ENCODE measurements around the gene ALCAM.

The ALCAM gene

DNA sequence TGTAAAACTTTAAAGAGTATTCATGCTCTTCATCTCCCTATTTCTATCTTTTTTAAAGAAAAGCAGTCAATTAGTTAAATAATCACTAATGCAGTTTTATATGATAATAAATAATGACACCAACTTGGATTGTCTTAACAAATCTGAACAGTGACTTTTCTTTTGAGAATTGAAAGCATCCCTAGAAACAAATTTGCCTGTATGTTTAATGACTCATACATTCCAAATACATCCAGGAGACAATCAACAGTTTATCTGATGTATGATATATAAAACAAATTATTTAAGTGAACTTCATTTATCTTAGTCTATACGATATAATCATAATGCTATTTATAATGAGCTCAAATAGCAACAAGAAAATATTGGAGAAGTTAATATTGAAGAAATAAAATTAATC, 78.0 kb downstream of the ALCAM start:
- FAIRE-seq (no peak), DNase-seq (ENCODE audit: insufficient read length) (no peak)
- TF ChIP-seq TAF1 (IDR thresholded peaks at IDR 0.05; ENCODE audit: borderline replicate concordance, low read depth, low read length): no peak
- no peak for TF ChIP-seq POLR2AphosphoS5 (IDR thresholded peaks at IDR 0.05; ENCODE audit: low read depth, low read length)
- TF ChIP-seq POLR2A (IDR thresholded peaks at IDR 0.05; ENCODE audit: low read depth, low read length): no peak

DNA sequence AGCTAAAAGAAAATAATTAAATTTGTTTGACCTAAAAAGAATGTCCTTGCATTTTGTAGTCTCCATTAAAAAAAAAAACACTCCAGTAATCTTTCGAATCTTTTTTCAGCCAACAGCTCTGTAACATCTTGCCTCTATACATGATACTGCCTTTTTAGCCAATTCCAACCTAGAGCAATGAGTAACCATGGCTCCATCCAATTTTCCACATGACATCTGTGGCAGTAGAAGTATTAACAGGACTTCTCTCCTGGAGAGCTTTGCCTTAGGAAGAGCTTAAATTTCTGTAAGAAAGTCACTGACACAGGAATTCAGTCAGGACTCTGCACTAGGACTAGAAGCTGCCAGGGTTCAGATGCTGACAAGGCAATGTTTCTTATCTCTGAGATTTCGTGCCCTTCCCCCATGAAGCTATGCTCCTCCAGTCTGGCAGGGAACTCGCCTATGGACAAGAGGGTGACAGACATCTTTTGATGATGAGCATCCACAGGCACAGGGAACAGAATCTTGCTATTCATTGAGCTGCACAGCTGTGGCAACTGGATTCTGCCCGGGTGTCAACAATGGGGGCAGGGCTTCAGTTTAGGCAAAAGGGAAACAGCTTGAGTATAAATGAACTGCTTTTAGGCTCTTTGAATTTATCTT, 81.8 kb downstream of the ALCAM start:
- DNase-seq (ENCODE audit: insufficient read length) (no peak), FAIRE-seq (no peak)
- TF ChIP-seq TAF1 (IDR thresholded peaks at IDR 0.05; ENCODE audit: borderline replicate concordance, low read depth, low read length) (no peak), POLR2A (IDR thresholded peaks at IDR 0.05; ENCODE audit: low read depth, low read length) (no peak), POLR2AphosphoS5 (IDR thresholded peaks at IDR 0.05; ENCODE audit: low read depth, low read length) (no peak)

DNA sequence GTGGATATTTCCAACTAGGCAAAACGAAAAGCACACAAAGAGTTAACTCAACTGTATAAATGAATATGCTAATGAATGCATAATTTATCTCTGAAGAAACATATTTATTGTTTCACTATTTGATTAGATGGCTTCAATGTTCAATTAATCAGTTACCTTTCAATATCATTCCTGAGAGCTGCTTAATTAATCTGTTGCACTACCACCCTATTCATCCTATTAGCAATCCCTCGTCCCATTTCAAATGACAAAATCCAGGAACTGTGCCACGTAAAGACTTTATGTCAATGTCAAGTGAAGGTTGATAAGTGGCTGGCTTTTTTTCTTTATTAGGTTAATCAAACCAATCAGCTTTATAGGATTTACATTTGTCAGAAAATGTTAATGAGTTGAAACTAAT, 82.7 kb downstream of the ALCAM start:
- TF ChIP-seq TAF1 (IDR thresholded peaks at IDR 0.05; ENCODE audit: borderline replicate concordance, low read depth, low read length) (no peak), POLR2A (IDR thresholded peaks at IDR 0.05; ENCODE audit: low read depth, low read length) (no peak), POLR2AphosphoS5 (IDR thresholded peaks at IDR 0.05; ENCODE audit: low read depth, low read length) (no peak)
- FAIRE-seq (no peak), DNase-seq (ENCODE audit: insufficient read length) (no peak)

DNA sequence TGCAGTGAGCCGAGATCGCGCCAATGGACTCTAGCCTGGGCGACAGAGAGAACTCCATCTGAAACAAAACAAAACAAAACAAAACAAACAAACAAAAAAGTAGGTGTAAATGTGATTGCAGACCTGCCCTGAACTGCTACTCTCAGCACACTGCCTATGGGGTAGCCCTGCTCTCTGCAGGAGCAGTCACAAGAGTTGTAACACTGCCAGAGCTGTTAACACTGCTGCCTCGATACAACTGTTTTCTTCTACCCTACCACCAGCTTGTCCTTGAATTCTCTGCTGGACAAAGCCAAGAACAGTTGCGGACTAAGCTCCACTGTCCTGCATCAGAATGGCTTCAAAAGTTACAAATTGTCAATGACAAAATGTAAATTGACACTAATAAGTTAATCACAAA, 89.3 kb downstream of the ALCAM start:
- no peak for DNase-seq (ENCODE audit: insufficient read length)
- TF ChIP-seq POLR2A (IDR thresholded peaks at IDR 0.05; ENCODE audit: low read depth, low read length): no peak
- no peak for TF ChIP-seq TAF1 (IDR thresholded peaks at IDR 0.05; ENCODE audit: borderline replicate concordance, low read depth, low read length)
- TF ChIP-seq POLR2AphosphoS5 (IDR thresholded peaks at IDR 0.05; ENCODE audit: low read depth, low read length): no peak
- FAIRE-seq: no peak

DNA sequence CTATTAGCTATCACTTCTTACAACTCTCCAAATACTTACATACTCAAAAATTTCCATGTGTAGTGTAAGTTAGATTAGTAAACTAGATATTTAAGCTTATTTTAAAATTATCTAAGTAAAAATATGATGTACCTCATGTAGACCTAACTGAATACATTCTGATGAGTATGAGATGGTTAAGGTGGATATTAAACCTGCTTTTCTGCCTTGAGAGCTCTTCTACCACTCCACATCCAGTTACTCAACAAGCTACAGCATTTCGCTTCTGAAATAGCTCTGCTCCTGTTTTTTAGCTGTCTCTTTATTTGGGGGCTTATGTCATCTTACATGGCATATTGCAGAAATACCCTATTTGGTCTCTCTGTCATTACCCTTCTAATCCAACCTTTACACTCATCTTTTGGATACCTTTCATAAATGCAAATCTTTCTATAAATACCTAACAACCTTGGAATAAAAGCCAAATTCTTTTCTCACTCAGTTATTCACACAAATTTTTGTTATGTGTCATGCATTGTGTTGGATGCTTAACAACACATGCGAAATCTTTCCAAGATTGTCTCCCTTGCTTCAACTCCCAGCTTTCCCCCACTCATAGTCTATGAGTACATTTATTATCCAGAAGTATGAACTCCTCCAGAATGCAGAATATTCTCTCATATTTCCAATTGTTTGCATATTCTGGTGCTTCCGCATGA, 92.0 kb downstream of the ALCAM start:
- DNase-seq (ENCODE audit: insufficient read length): no peak
- FAIRE-seq: no peak
- TF ChIP-seq TAF1 (IDR thresholded peaks at IDR 0.05; ENCODE audit: borderline replicate concordance, low read depth, low read length) (no peak), POLR2A (IDR thresholded peaks at IDR 0.05; ENCODE audit: low read depth, low read length) (no peak), POLR2AphosphoS5 (IDR thresholded peaks at IDR 0.05; ENCODE audit: low read depth, low read length) (no peak)

DNA sequence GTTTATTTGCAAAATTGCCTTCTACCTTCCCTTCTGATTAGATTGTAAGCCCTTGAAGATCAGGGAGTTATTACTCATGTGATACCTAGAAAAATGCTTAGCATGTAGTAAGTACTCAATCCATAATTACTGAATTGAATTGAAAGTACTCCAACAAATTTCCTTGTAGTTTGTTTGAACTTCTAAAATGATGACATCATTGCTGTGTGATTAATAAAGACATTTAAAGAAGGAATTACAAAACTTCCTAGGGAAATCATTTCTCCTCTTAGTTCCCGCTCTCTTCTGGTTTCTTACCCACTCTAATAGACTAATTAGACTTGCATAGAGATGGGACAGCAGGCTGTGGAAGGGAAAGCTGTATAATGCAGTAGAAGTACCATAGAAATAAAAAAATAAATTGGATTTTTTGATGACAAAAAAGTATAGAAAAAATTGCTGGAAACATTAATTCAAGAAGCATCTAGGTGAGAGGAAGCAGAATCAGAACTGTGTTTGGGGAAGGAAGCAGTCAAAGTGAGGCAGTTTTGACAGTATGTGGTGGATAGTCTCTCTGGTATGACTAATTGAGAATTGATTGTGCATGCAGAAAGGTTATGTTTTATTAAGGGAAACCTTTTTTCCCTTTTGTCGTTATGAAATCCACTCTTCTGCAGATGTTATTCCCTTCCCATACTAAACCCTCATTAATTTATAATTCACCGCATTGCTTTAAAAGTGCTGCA, 93.0 kb downstream of the ALCAM start:
- DNase-seq (ENCODE audit: insufficient read length) (no peak), FAIRE-seq (no peak)
- no peak for TF ChIP-seq TAF1 (IDR thresholded peaks at IDR 0.05; ENCODE audit: borderline replicate concordance, low read depth, low read length)
- no peak for TF ChIP-seq POLR2A (IDR thresholded peaks at IDR 0.05; ENCODE audit: low read depth, low read length)
- TF ChIP-seq POLR2AphosphoS5 (IDR thresholded peaks at IDR 0.05; ENCODE audit: low read depth, low read length): no peak

DNA sequence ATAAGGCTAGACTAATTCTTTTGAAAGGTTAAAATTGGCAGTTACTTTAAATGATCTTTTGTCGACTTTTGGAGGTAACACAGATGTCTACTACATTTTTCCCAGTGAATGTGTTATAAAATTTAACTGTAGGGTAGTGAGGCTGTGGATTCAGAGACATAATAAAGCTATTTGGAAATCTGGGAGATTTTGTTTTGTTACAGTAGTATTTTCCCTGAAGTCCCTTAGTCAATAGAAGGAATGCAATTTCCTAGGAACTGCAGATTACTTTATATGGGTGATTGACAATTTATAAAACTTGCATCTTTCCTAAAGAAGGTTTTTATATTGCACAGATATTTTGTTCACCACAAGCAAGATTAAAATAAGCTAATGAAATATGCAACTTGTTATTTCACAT, 96.9 kb downstream of the ALCAM start:
- TF ChIP-seq POLR2A (IDR thresholded peaks at IDR 0.05; ENCODE audit: low read depth, low read length) (no peak), POLR2AphosphoS5 (IDR thresholded peaks at IDR 0.05; ENCODE audit: low read depth, low read length) (no peak), TAF1 (IDR thresholded peaks at IDR 0.05; ENCODE audit: borderline replicate concordance, low read depth, low read length) (no peak)
- FAIRE-seq: no peak
- no peak for DNase-seq (ENCODE audit: insufficient read length)

DNA sequence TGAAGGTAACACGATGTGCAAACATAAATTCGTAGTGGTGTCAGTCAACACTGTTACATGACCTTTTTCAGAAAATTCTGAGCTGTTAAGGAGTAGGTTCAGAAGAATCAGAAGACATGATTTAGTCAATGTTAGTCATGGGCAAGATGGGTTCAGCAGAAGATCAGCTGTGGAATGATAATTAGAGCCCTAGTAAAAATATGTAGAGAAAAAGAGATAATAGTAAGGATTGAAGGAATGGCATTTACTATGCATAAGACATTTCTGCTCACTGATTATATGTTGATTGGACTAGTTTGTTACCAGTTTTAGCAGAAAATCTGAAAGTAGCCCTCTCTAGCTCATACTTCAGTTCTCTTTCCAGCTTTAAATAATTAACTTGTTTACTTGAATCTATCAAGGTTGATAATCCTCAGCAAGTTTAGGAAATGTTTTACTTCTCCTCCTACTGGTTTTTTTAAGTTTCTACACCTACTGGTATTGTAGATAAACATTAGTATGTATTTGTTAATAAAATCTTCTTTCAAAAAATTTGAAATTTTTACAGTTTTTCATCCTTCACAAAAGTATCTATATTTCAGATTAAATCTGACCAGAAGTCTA, 98.6 kb downstream of the ALCAM start:
- DNase-seq (ENCODE audit: insufficient read length) (no peak), FAIRE-seq (no peak)
- TF ChIP-seq TAF1 (IDR thresholded peaks at IDR 0.05; ENCODE audit: borderline replicate concordance, low read depth, low read length) (no peak), POLR2AphosphoS5 (IDR thresholded peaks at IDR 0.05; ENCODE audit: low read depth, low read length) (no peak), POLR2A (IDR thresholded peaks at IDR 0.05; ENCODE audit: low read depth, low read length) (no peak)

DNA sequence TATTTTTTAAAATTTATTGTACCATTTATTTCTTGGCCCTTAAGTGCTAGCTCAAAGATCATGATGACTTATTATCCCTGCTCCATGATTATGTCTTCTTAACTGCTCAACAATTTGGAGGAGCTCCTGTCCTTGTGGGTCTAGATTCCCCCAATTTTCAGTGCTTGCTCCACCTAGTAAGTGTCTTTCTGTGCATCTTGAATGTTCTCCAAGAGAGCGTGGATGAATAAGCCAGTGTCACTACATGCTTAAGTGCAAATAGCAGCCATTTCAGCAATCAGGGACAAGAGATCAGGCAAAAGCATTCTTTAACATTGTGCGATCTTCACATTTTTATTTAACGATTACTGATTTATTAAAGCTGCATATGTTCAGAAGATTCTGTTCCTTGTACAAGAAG, 99.4 kb downstream of the ALCAM start:
- no peak for DNase-seq (ENCODE audit: insufficient read length)
- no peak for FAIRE-seq
- TF ChIP-seq POLR2AphosphoS5 (IDR thresholded peaks at IDR 0.05; ENCODE audit: low read depth, low read length) (no peak), POLR2A (IDR thresholded peaks at IDR 0.05; ENCODE audit: low read depth, low read length) (no peak), TAF1 (IDR thresholded peaks at IDR 0.05; ENCODE audit: borderline replicate concordance, low read depth, low read length) (no peak)

DNA sequence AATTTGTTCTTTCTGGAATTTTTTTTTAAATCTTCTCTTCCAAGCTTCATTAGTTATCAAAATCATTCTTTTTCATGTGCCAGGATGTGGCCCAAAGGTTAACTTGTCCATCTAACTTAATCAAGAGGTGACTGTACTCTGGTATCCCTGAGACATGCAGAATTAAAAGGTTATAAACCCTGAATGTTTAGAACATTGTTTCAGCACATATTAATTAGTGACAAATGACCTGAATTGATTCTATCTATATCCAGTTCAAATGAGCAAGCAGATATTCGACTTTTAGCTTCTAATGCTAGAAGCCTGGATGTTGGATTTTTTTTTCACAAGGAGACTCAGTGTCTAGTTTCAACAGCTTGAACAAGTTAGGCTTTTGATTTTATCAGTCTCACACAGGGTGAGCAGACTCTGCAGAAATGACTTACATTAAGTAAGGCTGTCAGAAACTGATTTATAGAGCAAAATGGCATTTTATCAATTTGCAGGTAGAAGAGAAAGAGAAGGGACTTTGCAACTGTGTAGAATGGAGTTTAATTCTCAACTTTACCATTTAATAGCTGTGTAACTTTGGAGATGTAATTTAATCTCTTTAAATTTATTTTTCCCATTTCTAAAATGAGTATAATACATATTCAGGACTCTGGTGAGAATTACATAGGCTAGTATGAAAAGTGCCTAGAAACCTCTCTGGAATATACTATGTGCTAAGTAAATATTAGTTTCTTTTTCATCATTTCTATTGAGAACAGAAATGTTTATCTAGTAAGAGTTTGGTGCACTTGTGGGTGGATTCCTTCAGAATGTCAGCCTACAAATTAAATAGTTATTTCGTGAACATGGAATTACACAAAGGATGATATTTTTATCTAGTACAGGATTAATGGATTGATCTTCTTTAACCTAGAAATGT, 100.0 kb downstream of the ALCAM start:
- FAIRE-seq: no peak
- no peak for TF ChIP-seq POLR2AphosphoS5 (IDR thresholded peaks at IDR 0.05; ENCODE audit: low read depth, low read length)
- TF ChIP-seq TAF1 (IDR thresholded peaks at IDR 0.05; ENCODE audit: borderline replicate concordance, low read depth, low read length): no peak
- no peak for TF ChIP-seq POLR2A (IDR thresholded peaks at IDR 0.05; ENCODE audit: low read depth, low read length)
- DNase-seq (ENCODE audit: insufficient read length): no peak

Data from GM12892 (cell line).